ENCODE data around the gene B3GNT2. TPM values are rescaled to one million over a fixed set of nuclear protein-coding genes. Genes with fewer than 3 reads are reported as not detected.

B3GNT2 gene
- total and polyA plus RNA-seq, 9 of the 15 experiments (the other 6 are each of a cell fraction or from before 2014, with no cell fraction given), result 6.0 to 38.9 (median 25.0) TPM

DNA sequence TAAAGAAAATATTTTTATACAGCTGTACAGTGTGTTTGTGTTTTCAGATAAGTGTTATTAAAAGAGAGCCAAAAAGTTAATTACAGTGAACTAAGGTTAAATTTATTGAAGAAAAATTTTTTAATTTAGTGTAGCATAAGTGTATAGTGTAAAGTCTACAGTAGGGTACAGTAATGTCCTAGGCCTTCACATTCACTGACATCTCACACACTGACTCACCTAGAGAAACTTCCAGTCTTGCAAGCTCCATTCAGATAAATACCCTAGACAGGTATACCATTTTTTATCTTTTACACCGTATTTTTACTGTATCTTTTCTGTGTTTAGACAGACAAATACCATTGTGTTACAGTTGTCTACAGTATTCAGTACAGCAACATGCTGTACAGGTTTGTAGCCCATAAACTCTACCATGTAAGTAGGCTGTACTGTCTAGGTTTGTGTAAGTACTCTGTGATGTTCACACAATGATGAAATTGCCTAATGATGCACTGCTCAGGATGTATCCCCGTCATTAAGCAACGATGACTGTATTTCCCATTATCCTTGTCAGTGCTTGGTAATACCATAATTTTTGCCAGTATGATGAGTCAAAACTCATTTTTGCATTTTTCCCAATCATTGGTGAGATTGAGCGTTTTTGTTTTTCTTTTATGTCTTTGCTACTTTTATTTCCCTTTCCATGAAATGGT, 48.2 kb upstream of the B3GNT2 start:
- ChIA-PET CTCF (ENCODE audit: low intra/inter-chr PET ratio) (no interaction called here), POLR2A (no interaction called here)
- intact Hi-C loops (cut with micrococcal nuclease), result loop anchor here (5.0 kb wide), 1 partner anchor 150 kb away; no protein-coding TSS in a partner anchor
- ATAC-seq (no peak), FAIRE-seq (no peak), DNase-seq (ENCODE audit: extremely low read depth in 1 of 4, low spot score in 3 of 4) (no peak)
- no peak overlapping the region for H3K27ac ChIP-seq (ENCODE audit: extremely low read depth, low read depth, low read length)
- no peaks in the 10 kb centered on the region for H4K20me1 ChIP-seq (replicated peaks; ENCODE audit: control insufficient read depth, insufficient read depth, low read length)
- no peak overlapping the region for H3K4me3 ChIP-seq
- H3K9me1 ChIP-seq (ENCODE audit: control insufficient read depth, insufficient read depth, low read length), result no peaks in the 10 kb centered on the region
- in situ Hi-C loops (cut with MboI), result no loop called here
- H2AFZ ChIP-seq (ENCODE audit: low read depth, low read length), result no peak overlapping the region
- peaks cover 0 to 7% of the 10 kb centered on the region in 2 experiments; a peak in 2 of 5 replicates for H3K4me1 ChIP-seq (replicated peaks in 1 of 2; ENCODE audit: control insufficient read depth in 2 of 2, insufficient read depth in 2 of 2, low read length in 2 of 2)
- H3K9me3 ChIP-seq (replicated peaks; ENCODE audit: control insufficient read depth, insufficient read depth, low read depth, low read length), result no peaks in the 10 kb centered on the region
- no peak overlapping the region for H3K4me2 ChIP-seq (ENCODE audit: insufficient read depth, low read length)
- no TSS peak for BruUV-seq (replicated peaks)
- no peaks in the 10 kb centered on the region for H3K79me2 ChIP-seq (ENCODE audit: control insufficient read depth, insufficient read depth, low read length)
- no peaks in the 10 kb centered on the region for H3K36me3 ChIP-seq (ENCODE audit: control insufficient read depth, insufficient read depth, low read length)
- 22% methylated on average over 4 of the region's 4 CpGs for WGBS (ENCODE audit: insufficient coverage, low coverage, missing lambda C conversion rate)
- H3K9ac ChIP-seq (ENCODE audit: insufficient read depth in 1 of 2, low read depth in 2 of 2, low read length in 2 of 2), result no peak overlapping the region
- no peaks in the 10 kb centered on the region for H3K27me3 ChIP-seq (ENCODE audit: control insufficient read depth in 2 of 2, insufficient read depth in 2 of 2, low read length in 2 of 2)
- TF ChIP-seq ZNF124 (CRISPR knock-in tag; IDR thresholded peaks at IDR 0.05) (no peak), FOXP1 (CRISPR knock-in tag; IDR thresholded peaks at IDR 0.05) (no peak), CHD4 (IDR thresholded peaks at IDR 0.05; ENCODE audit: insufficient read depth, insufficient replicate concordance, low read depth, low read length, poor library complexity, severe bottlenecking) (no peak), NR2F6 (CRISPR knock-in tag; IDR thresholded peaks at IDR 0.05) (no peak), MECOM (CRISPR knock-in tag; IDR thresholded peaks at IDR 0.05) (no peak)
- TF ChIP-seq, protein P1, sequence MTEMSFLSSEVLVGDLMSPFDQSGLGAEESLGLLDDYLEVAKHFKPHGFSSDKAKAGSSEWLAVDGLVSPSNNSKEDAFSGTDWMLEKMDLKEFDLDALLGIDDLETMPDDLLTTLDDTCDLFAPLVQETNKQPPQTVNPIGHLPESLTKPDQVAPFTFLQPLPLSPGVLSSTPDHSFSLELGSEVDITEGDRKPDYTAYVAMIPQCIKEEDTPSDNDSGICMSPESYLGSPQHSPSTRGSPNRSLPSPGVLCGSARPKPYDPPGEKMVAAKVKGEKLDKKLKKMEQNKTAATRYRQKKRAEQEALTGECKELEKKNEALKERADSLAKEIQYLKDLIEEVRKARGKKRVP (CRISPR knock-in tag; IDR thresholded peaks at IDR 0.05), result no peak
- TF ChIP-seq, protein P2, sequence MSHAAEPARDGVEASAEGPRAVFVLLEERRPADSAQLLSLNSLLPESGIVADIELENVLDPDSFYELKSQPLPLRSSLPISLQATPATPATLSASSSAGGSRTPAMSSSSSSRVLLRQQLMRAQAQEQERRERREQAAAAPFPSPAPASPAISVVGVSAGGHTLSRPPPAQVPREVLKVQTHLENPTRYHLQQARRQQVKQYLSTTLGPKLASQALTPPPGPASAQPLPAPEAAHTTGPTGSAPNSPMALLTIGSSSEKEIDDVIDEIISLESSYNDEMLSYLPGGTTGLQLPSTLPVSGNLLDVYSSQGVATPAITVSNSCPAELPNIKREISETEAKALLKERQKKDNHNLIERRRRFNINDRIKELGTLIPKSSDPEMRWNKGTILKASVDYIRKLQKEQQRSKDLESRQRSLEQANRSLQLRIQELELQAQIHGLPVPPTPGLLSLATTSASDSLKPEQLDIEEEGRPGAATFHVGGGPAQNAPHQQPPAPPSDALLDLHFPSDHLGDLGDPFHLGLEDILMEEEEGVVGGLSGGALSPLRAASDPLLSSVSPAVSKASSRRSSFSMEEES (CRISPR knock-in tag; IDR thresholded peaks at IDR 0.05), result no peak
- TF ChIP-seq, protein P3, sequence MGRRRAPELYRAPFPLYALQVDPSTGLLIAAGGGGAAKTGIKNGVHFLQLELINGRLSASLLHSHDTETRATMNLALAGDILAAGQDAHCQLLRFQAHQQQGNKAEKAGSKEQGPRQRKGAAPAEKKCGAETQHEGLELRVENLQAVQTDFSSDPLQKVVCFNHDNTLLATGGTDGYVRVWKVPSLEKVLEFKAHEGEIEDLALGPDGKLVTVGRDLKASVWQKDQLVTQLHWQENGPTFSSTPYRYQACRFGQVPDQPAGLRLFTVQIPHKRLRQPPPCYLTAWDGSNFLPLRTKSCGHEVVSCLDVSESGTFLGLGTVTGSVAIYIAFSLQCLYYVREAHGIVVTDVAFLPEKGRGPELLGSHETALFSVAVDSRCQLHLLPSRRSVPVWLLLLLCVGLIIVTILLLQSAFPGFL (CRISPR knock-in tag; IDR thresholded peaks at IDR 0.05), result no peak
- TF ChIP-seq, protein P4, sequence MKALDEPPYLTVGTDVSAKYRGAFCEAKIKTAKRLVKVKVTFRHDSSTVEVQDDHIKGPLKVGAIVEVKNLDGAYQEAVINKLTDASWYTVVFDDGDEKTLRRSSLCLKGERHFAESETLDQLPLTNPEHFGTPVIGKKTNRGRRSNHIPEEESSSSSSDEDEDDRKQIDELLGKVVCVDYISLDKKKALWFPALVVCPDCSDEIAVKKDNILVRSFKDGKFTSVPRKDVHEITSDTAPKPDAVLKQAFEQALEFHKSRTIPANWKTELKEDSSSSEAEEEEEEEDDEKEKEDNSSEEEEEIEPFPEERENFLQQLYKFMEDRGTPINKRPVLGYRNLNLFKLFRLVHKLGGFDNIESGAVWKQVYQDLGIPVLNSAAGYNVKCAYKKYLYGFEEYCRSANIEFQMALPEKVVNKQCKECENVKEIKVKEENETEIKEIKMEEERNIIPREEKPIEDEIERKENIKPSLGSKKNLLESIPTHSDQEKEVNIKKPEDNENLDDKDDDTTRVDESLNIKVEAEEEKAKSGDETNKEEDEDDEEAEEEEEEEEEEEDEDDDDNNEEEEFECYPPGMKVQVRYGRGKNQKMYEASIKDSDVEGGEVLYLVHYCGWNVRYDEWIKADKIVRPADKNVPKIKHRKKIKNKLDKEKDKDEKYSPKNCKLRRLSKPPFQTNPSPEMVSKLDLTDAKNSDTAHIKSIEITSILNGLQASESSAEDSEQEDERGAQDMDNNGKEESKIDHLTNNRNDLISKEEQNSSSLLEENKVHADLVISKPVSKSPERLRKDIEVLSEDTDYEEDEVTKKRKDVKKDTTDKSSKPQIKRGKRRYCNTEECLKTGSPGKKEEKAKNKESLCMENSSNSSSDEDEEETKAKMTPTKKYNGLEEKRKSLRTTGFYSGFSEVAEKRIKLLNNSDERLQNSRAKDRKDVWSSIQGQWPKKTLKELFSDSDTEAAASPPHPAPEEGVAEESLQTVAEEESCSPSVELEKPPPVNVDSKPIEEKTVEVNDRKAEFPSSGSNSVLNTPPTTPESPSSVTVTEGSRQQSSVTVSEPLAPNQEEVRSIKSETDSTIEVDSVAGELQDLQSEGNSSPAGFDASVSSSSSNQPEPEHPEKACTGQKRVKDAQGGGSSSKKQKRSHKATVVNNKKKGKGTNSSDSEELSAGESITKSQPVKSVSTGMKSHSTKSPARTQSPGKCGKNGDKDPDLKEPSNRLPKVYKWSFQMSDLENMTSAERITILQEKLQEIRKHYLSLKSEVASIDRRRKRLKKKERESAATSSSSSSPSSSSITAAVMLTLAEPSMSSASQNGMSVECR (CRISPR knock-in tag; IDR thresholded peaks at IDR 0.05), result no peak
- TF ChIP-seq, protein P5, sequence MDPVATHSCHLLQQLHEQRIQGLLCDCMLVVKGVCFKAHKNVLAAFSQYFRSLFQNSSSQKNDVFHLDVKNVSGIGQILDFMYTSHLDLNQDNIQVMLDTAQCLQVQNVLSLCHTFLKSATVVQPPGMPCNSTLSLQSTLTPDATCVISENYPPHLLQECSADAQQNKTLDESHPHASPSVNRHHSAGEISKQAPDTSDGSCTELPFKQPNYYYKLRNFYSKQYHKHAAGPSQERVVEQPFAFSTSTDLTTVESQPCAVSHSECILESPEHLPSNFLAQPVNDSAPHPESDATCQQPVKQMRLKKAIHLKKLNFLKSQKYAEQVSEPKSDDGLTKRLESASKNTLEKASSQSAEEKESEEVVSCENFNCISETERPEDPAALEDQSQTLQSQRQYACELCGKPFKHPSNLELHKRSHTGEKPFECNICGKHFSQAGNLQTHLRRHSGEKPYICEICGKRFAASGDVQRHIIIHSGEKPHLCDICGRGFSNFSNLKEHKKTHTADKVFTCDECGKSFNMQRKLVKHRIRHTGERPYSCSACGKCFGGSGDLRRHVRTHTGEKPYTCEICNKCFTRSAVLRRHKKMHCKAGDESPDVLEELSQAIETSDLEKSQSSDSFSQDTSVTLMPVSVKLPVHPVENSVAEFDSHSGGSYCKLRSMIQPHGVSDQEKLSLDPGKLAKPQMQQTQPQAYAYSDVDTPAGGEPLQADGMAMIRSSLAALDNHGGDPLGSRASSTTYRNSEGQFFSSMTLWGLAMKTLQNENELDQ (CRISPR knock-in tag; IDR thresholded peaks at IDR 0.05; ENCODE audit: borderline replicate concordance), result no peak

Data from K562 (cell line).